DND-41 (cell line): ENCODE measurements around the gene HIVEP1.

Experiments
- CTCF ChIP-seq: IDR thresholded peaks from 2 replicates; pipeline ENCODE4 v1.5.1; 2012; ENCODE audit warnings: borderline replicate concordance, low read length, moderate library complexity, mild to moderate bottlenecking; ENCODE audit not compliant: poor library complexity, severe bottlenecking; ENCODE audit errors: extremely low read depth
- EZH2 ChIP-seq: IDR thresholded peaks from 3 replicates; pipeline ENCODE4 v1.6.1; 2012; ENCODE audit warnings: borderline replicate concordance, low read depth, mild to moderate bottlenecking, moderate library complexity, low read length, inconsistent platforms; ENCODE audit not compliant: severe bottlenecking

DNA sequence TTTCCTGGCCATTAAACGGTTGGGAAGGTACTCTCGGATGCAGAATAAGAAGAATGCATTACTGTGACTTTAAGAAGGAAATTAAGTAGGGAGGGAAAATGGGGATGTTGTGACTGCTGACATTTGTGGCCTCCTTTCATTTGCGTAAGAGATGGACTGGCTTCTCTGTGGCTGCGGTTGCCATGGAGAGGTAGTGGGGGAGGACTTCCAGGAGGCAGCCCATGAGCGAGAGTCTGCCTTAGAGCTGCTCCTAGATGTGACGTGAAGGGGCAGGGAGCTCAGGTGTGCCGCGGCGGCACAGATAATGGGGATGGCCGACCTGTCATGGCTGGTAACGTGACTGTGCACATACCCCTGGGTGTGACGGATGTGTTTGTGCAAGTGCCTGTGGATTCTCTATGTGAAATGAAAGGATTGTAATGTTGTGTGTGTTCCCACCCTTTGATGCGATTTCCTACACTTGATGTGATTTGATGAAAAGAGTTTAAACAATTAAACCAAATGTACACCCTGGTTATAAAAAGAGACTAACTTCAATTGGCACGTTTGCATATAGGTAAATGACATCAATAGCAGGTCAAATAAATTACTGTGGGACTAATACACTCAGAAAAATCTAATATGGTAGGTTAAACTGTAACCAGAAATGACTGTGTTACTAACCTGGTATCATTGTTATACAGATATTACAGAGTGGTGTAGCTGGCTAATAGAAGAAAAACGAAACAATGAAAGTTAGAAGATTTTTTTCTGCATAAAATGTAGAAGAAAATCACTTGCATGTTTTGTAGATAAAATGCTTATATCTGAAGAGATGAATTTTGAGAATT lies 48.9 kb downstream of the HIVEP1 start:
- TF ChIP-seq CTCF (no peak), EZH2 (no peak)
